GM20000 (cell line): ENCODE measurements around the gene PFDN5.

ENCODE experiments used
- DNase-seq: peaks from one replicate; pipeline ENCODE4 v3.0.0; 2012; ENCODE audit warnings: low spot score
- TF ChIP-seq, protein P1 (sequence below): IDR thresholded peaks from 2 replicates; pipeline ENCODE4 v1.5.1; 2012; ENCODE audit warnings: mild to moderate bottlenecking, control low read depth; ENCODE audit errors: extremely low read depth, missing control alignments

Gene PFDN5

DNA sequence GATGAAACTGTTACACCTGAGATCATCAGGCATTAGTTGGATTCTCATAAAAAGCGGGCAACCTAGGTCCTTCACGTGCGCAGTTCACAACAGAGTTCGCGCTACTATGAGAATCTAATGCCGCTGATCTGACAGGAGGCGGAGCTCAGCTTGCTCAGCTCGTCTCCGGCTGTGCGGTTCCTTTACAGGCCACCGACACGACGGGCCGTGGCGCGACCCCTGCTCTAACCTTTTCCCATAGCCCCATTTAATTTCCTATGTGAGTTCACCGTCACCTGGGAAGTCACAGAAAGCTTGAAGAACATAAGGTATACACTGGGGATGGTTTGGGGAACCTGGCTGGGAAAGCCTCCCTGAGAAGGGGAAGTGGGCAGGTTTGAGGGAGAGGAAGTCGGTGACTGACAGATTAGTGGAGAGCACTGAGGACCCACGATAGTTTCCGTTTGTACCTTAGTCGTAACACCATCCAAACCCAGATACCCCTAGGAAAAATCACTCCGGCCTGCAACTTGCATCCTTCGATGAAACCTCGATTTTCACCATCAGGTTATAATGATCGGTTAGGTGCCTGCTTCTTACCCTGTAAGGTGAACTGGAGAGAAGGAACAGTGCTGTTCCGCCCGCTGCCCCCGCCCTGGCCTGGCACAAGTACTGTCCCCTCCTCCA, 28.9 kb downstream of the PFDN5 start:
- DNase-seq = peak; percentile 79

DNA sequence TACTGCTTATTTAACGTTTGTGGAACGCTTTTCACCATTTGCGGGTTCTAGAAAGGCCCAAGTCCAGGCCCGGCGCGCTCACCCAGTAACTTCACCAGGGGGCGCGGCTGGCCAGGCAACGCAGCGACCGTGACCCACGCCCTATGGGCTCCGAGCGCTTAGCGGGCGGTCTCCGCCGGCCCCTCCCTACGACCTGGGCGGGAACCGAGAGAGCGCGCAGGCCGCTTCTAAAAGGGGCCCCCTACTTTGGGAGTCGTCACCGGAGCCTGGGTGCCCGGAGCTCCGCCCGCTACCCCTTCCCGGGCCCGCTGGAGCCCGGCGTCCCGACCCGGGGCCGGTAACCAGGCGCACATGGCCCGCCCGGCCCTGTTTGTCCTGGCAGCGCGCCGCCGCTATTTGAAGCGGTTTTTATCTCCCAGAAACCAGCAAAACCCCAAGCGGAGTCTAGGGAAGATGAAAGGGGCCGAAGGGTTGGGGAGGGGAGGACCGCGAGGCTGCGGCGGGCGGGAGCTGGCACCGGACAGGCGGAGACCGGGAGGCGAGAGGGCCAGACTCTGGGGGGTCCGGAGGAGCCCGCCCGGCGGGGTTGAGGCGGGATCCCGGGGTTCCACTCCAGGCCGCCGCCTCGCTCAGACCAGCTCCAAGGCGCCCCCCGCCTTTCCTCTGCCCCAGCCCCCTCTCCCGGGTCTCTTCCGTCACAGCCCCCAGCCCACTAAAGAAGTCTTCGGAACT, 29.6 kb downstream of the PFDN5 start:
- DNase-seq = peak; percentile 97

More for the DNA sequence above, 28.9 kb downstream of the PFDN5 start:
- TF ChIP-seq, protein P1, sequence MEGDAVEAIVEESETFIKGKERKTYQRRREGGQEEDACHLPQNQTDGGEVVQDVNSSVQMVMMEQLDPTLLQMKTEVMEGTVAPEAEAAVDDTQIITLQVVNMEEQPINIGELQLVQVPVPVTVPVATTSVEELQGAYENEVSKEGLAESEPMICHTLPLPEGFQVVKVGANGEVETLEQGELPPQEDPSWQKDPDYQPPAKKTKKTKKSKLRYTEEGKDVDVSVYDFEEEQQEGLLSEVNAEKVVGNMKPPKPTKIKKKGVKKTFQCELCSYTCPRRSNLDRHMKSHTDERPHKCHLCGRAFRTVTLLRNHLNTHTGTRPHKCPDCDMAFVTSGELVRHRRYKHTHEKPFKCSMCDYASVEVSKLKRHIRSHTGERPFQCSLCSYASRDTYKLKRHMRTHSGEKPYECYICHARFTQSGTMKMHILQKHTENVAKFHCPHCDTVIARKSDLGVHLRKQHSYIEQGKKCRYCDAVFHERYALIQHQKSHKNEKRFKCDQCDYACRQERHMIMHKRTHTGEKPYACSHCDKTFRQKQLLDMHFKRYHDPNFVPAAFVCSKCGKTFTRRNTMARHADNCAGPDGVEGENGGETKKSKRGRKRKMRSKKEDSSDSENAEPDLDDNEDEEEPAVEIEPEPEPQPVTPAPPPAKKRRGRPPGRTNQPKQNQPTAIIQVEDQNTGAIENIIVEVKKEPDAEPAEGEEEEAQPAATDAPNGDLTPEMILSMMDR = no peak

DNA sequence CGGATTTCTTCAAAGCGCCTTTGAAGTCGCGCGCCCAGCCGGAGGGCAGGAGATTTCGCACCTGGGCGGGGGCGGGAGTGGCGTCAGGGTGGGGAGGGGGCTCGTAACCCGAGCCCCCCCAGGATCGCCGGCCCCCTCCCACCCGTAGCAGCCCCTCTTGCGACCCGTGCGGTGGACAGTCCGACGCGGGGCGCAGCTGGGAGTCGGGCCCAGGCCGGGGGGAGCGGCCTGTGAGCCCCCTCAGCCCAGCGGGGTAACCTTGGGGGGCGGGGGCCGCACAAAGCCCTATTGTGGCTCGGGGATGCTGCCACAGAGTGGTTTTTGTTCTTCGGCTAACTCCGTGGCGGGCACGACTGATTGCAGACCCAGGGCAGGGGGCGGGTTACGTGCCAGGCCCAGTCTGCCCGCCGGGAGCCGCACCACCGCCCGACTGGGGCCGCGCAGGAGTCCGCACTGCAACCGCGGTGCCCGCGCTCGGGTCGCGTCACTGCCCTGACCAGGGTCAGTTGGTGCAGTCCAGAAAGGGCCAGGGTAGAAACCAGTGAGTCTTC, 30.2 kb downstream of the PFDN5 start:
- peak; percentile 57 for DNase-seq
- TF ChIP-seq, protein P1 = no peak

More for the DNA sequence above, 29.6 kb downstream of the PFDN5 start:
- TF ChIP-seq, protein P1 = peak; percentile 84

DNA sequence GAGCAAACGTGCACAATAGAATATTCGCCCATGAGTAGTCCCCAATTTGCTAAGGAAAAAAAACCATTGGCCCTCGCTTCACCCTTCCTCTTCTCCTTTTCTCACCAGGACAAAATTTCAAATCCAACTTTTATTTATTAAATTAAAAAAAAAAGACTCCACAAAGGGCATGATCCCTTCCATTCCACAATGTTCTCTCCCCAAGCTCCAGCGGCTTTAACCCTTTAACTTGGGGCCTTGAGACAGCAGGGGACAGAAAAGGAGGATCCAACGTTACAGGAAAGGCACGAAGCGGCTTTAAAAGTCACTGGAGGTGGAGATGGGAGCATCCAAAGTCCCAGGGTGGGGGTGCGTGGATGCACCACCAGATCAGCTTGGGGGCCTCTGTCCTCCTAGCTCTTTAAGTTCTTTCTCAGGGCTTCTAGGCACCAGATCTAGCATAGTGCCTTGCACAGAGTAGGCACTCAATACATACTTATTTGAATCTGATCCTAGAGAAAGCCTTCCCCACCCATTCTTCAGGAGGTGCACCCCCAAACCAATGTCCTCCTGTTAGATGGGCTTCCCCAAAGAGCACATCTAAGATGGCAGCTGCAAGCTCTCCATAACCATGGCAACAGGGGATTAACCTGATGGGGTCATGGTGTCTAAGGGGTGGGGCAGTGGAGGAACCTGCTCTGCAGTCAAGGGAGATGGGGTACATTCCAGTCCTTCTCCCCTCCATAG, 31.3 kb downstream of the PFDN5 start:
- no peak for DNase-seq

DNA sequence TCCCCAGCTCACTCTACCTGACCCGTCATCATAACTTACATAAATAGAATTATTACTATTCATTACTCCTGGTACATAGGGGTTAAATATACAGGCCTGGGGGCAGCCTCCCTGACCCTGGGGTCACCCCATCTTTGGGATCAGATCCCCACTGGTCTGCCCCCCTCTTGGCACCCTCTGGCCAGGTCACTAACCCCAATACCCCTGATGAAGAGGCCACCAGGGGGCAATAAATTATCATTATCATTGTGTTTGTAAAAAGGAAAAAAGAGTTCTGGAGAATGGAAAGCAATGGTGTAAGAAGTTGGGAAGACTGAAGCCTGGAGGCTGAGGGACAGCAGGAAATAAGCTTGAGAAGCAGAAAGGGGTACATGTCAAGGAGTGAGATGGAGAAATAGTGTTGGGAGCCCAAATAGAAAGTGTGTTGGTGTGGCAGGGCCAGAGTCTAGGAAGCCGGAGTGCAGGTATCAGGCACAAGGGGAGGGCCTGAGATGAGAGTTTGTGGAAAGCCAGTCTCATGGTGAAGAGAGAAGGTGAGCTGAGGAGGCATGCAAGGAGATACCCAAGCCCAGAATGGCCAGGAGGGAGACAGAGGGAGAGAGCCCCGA, 32.2 kb downstream of the PFDN5 start:
- DNase-seq = no peak
- TF ChIP-seq, protein P1 = no peak

More for the DNA sequence above, 31.3 kb downstream of the PFDN5 start:
- TF ChIP-seq, protein P1 = no peak

DNA sequence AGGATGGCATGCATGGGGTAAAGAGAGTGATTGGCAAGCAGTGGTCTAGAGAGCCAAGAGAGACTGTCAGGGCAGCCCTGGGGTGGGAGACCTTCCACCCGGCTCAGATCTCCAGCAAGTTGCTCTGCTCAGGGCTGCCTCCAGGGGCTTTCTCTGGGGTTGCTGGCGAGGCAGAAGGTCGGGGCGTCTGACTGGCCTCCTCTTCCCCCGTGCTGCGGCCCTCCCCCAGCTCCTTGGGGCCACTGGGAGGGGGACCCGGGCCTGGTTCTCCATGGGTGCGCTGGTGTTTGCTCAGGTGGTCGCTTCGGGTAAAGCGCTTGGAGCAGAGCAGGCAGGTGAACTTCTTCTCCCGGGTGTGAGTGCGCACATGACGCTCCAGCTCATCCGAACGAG, 32.7 kb downstream of the PFDN5 start:
- TF ChIP-seq, protein P1 = no peak
- DNase-seq = no peak
